AG08395 (cell line): Measurements from ENCODE around the gene OR5K2.
A peak's percentile ranks its signal among the peaks of the same experiment; 100 is the strongest.

Experiments
- DNase-seq: peaks from one replicate; pipeline ENCODE4 v3.0.0; 2012; ENCODE audit warnings: mixed read lengths, low spot score

OR5K2 gene

DNA sequence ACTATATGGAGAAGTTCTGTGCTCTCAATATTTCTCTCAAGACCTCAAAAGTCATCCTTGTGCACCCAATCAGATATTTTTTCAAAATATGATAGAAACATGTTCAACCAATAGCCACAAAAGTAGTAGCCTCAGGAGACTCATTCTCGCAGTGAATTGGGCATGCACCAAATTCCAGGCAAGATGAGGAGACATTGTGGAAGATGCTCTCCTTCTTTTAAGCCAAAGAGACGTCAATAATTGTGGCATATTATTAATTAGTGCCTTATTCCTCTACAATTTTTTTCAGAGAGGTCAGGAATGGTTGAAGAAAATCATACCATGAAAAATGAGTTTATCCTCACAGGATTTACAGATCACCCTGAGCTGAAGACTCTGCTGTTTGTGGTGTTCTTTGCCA lies at the start of gene OR5K2:
TSS of gene OR5K2 (plus strand) at position 301 of the 400 bp plus-strand sequence. CDS start at position 301, 0 bp downstream.
- no peak for DNase-seq

DNA sequence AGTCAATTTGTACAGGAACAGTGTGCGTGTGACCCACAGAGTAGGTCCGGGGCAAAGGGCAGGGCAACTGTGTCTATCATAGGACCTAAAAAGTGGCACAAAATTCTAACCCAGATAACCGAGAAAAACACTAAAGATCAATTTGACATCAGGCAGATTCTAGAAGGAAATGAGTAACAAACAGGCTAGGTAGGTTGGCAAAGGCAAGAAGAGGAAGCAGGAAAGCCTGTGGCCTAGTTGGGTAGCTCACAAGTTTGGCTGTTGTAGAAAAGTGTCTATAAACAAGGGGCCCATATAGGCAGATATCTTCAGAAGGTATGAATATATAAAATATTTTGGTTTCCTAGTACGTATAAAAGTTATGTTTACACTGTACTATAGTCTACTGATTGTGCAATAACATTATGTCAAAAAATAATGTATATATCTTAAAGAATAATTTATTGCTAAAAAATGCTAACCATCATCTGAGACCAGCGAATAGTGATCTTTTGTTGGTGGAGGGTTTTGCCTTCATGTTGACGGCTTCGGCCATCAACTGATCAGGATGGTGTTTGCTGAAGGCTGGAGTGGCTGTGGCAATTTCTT lies 47.8 kb upstream of the OR5K2 start:
- DNase-seq, result no peak

DNA sequence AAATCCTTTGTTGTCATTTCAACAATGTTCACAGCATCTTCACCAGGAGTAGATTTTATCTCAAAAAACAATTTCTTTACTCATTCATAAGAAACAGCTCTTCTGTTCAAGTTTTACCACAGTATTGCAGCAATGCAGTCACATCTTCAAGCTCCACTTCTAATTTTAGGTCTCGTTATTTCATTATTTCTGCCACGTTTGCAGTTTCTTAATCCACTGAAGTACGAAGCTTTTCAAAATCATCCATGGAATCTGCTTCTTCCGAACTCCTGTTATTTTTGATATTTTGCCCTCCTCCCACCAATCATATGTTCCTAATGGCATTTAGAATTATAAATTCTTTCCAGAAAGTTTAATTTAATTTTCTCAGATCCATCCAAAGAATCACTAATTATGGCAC lies 47.1 kb upstream of the OR5K2 start:
- no peak for DNase-seq

DNA sequence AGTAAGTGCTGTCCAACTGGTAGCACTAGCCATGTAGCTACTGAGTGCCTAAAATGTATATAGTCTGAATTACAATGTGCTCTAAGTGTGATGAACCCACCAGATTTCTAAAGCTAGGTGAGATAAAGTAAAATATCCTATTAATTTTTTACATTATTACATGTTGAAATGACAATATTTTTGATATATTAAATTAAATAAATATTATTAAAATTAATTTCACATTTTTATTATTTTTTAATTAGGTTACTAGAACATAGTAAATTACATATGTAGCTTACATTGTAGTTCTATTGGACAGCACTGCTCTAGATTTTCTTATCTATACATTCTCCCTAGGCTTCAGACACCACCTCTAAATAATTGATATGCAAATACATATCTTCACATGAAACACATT lies 43.7 kb upstream of the OR5K2 start:
- no peak for DNase-seq

DNA sequence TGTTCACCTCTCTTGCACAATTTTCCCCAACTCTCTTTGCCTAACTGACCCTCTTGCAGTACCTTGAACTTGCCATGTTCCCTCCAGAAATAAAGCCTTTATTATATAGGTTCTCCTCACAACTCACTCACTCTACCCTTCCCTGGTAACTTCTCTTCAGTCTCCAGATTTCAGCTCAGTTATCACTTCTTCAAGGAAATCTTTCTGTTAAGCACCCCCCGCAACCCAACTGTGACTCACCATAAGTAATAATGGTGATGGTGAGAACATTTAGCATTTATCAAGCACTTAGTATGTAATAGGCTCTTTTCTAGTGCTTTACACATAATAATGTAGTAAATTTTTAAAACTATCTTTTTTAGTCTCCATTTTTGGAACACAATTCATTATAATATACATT lies 42.6 kb upstream of the OR5K2 start:
- no peak for DNase-seq

DNA sequence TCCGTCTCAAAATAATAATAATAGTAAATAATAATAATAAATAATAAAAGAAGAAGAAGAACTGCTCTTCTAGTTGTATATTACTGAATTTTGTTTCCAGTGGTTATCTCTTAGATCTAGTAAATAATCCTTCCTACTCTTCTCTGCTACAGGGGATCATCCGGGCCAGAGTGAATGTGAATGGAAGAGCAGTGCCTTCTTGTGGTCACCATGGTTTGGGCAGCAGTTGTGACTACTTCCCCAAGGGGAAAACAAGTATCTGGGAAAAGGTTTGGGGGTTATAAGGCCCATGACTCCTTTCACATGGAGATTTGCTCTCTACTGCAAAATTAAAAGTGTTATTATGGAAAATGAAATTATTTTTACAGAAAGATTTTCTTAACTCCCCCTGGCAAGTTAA lies 39.9 kb upstream of the OR5K2 start:
- no peak for DNase-seq

DNA sequence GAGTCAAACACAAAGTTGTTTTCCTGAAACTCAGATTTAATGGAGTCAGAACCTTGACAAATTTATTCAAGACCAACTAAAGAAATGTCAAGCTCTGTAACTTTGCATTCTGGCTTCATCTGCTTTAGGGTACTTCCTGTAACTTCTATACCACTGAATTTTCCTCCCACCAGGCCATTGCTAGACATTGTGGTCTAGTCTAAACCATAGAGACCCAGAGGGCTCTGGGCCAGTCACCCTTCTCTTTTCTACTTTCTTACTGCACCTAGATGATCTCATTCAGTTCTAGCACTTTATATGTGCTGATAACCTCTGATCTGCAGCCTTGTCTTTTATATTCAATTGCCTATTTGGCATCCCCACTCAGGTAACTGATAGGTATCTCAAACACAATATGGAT lies 37.3 kb upstream of the OR5K2 start:
- DNase-seq, result no peak

DNA sequence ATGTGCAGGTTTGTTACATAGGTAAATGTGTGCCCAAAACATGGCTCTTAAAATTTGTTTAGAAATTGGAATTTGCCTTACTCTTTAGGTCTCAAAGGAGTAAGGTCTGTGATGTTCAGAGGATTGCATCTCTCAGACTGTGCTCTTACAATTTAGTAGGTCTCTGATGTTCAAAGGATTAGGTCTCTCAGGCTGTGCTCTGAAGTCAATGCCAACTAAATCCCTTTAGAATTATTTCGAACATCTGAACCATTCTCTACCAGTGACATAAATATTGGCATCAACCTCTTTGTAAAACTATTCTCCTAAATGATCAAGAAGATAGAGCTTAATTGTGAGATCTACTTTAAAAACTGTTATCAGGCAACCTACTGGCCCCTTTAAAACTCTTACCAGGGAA lies 34.6 kb upstream of the OR5K2 start, which contains the start of gene OR5K1:
TSS of gene OR5K1 (plus strand) at position 301 of the 400 bp plus-strand sequence. CDS start 6,376 bp downstream, outside the sequence.
- DNase-seq, result no peak

DNA sequence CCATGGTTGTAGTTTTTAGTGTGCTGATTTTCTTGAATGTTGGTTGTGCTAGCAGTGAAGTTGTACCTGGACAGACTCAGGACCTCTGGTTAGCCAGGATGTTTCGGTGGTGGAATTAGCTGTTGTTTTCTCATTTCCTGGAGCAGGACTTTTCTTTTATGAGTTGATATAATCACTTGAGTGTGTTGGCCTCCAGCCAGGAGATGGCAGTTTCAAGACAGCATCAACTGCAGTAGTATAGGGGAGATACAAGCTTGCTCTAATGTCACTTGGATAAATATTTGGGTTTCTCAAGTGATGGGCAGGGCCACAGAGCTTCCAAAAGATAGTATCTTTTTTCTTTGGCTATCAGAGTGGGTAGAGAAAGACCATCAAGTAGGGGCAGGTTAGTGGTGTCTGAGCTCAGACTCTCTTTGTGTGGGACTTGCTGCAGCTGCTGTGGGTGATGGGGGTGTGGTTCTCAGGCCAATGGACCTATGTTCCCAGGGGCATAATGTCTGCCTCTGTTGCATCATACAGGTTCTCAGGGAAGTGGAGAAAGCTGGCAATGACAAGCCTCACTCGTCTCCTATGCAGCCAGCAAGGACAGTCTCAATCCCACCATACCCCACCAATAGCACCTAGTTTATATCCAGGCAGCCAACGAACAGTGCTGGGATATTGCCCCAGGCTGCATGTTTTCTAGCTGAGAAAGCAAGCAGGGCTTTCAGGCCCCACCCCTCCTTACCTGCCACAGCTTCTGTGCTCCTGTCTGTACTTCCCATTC lies 14.6 kb upstream of the OR5K2 start:
- no peak for DNase-seq

DNA sequence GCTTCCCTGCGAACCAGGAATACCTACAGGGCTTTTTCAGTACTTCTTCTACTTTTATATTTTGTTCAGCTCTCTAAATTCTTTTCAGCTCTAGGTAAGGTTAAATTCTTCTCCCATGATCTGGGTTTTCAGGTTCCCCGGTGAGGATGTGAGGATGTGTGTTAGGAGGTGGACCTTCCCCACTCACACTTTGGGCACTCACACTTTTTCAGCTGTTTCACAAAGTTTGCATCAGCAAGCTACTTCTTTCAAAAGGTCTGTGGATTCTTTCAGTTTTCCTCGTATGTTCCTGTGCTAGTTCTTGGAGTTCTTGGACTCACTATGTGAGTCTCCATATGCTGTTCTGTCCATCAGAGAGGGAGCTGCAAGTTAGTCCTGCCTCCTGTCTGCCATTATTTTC lies 13.9 kb upstream of the OR5K2 start:
- DNase-seq, result no peak

DNA sequence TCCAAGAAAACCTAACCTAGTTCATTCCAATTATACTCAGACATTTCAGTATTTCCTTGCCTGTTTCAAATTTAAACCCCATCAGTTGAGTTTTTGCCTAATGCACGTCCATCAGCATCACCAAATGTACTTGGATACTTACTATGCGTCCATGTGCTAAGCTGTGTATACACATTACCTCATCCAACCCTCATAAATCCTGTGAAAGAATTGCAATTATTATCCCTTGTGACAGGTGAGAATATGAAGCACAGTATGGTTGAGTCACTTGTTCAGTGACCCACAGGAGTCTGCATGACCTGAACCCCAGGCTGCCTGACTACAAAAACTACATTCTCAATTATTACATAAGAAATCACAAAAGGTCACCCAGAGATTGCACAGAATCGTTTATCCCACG lies 2.5 kb downstream of the OR5K2 start:
- no peak for DNase-seq

DNA sequence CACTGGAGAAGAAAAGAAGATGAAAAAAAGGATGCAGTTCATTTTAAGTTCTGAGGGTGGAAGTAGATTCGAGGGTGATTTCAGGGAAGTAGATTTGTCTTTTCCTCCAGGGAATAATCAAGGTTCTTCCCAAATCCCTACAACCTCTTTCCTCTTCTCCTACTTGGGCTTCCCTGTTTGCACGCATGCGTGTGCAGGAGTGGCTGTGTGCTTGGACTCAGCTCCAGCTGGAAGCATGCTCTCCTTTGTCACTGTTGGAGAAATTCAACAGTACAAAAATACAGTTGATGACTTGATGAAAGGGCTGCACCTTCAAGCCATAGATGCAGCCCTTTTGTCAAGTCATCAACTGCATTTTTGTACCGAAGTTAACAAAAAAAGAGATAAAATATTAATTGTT lies 3.8 kb downstream of the OR5K2 start:
- DNase-seq, result no peak

DNA sequence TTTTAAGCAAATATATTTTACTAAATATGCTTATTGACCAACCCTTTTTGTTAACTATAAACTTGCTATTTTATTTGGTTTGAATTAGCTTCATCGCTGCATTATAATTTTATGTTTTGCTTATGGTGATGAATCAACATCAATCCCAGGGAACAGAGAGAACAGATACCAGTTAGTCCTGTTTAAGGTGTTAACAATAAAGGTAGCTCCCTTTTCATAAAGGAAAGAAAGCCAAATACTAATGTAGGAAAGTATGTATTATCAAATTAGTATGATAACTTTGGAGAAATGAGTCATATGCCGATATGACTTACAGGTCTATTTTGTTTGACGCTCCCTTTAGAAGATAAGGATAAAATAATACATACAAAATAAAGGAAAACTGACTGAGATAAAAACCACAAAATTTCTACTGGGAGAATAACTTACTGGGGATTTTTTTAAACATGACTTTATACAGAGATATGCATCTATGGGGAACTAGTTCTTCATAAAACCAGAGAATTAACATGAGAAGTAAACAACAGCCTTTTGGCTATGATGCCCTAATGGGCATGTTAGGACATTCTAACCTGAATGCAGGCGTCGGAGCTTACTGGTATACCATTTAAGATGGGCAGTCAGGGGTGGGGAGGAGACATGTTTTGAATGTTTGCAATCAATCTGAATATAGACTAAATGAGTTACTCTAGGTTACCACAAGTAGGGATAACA lies 4.5 kb downstream of the OR5K2 start:
- DNase-seq, result no peak

DNA sequence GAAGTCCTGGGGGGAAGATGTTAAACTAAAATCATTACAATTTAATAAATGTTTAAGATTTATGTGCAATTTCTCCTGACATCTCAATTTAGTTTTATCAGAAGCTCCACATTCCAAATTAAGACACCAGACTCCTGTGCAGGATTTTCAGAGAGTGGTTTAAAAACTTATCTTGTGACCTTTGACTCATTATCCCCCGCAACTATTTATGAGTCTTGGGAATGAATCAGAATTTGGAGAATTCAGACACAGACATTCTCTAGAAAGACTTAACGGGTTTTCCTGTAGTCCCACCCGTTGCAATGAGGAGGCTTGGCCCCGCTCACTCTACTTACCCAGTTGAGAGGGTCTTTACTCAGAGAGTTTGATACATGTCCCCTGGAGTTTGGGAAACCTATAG lies 7.1 kb downstream of the OR5K2 start:
- DNase-seq, result no peak

DNA sequence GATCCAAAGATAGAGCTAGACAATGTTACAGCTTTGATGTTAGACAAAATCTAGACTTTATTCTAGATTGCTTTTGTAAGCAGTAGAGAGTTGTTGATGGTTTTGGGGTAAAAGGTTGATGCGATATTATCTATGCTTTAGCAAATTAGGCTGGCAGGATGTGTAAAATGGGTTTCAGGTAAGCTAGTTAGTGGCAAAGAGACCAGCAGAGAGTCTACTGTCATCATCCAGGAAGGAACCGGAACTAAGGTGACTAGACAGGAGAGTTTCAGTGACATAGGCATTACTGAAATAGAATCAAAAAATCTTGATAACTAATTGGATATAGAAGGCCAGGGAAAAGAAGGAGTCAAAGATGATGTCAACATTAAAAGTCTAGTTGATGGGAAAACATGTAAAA lies 11.1 kb downstream of the OR5K2 start:
- DNase-seq, result no peak

DNA sequence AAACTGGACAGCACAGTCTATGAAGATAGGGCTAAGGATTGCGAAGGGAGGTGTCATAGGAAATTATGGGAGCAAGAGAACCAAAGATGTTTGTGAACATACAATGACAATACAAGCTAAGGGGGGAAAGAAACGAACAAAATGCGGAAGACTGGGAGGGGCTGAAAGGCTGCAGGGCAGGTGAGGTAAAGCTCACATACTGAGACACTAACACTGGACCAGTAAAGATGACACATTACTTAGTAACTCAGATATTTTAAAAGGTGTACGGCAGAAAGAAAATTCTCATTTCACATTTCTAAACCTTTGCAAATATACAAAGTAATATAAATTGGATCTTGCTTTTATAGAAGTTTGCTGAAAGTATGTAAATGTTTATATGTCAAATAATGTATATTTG lies 15.1 kb downstream of the OR5K2 start:
- DNase-seq, result no peak

DNA sequence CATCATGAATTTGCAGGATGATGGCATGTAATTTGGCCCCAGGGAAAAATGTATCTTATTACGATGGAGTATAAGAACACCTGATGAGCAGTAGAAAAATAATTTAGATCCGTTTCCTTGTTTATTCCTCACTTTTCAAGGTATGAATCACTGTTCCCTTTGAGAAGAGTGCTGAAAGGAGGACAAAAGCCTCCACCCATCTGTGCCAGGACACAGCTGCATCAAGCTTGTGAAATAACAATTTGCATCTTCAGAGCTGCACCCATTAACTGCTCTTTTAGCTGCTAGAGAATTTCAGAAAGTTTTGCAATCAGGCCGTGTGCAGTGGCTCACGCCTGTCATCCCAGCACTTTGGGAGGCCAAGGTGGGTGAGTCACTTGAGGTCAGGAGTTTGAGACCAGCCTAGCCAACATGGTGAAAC lies 15.6 kb downstream of the OR5K2 start:
- peak; percentile 21 for DNase-seq

DNA sequence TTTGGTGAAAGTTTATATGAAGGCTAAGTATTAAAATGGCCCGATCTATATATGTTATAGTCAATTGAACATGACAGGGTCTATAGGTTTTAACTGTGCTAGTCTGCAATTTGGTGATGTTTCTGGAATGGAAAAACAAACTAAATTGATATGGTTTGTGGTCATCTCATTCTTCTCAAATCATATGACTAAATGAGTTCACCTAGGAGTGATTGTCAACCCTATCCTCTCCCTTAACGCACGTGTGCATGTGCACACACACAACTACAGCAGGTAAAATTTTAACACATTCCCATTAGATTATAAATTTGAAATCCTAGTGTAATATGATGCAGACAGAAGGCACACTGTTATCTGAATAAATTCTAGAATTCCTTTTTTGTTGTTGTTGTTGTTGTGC lies 16.3 kb downstream of the OR5K2 start:
- DNase-seq, result no peak

DNA sequence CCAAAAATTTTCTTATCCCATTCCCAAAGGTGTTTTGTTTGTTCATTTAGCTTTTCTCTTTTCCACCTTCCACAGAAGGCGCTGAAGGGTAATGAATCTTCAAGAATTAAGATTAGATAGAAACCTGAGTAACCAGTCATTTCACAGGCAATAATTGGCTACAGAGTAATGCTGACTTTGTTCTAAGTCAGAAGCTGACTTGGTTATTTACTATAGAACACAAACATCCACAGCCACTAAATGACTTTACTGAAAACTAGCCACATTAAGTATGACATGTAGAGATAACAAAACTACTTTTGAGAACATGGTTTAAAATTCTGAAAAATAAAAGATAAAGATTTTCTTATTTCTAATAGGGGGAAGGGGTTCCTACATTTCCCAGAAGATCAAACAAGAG lies 17.5 kb downstream of the OR5K2 start:
- DNase-seq, result no peak

DNA sequence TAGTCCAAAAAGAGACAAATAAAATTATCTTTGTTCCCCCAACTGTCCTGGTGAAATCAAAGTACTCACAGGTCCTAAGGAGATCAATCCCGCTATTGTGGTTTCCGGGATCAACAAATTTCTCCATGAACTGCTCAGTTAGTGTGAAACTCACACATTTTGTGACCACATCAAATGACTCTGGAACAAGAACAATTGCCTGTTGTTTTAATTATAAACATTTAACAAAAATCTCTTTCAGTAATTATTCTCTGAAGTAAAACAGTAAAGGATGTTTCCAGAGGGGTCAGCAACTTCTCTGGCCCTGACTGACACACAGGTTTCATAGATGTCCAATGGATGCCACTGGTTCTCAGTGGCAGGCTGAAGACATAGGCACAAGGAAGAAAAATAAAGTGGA lies 21.3 kb downstream of the OR5K2 start:
- no peak for DNase-seq

DNA sequence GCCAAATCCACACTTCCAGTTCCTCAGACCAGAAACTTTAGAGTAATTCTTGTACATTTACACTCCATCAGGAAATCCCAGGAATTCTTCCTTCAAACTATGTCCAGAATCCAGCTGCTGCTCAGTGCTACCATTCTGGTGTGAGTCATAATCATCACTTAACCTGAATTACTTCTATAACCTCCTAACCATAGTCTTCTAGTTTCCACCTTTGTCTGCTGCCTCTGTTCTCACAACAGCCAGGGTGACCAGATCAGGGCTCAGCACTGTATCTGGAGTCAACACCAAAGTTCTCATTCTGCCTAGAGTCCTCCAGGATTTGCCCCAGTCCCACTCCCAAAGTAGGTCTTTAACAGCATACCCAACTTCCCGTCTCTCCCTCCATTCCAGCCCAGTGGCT lies 21.9 kb downstream of the OR5K2 start:
- DNase-seq, result no peak

DNA sequence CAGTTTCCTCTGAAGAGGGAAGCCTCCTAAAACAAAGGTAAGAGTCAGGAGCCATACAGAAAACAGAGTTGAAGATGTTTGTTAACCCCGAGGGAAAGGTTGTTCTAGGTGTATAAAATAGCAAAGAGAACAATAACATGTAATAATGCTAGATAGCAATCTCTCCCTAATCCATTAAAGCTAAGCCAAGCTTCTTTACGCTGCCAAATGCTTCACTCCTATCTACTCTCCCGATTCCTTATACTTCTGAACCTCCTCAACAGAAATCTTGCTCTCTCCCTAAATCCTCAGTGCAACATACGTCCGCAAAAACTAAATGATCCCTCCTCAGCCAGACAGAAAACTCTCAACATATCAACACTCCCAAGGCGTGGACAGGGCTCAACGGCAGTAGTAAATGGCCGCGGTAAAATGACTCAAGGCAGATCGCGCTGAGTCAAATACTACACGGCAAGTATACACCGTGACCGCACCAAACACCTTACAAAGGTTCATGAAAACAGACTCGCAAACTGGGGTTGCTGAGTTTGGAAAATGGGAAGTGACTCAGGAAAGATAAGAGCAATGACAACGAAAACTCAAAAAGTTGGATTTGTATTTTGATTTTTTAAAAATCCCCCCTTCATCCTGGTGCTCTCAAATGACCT lies 24.5 kb downstream of the OR5K2 start:
- DNase-seq, result peak; percentile 53
